Naive thymus-derived CD4-positive, alpha-beta T cell (primary cell): ENCODE data around the gene SH3RF3. TPM values are rescaled to one million over a fixed set of nuclear protein-coding genes. Genes with fewer than 3 reads are reported as not detected.

ENCODE experiments used
- ATAC-seq: fragments of 150-1000 bp; cut with Tn5 transposase; 2 replicates; pipeline ENCODE4 v1.10.0; 2021; ENCODE audit warnings: mild to moderate bottlenecking, moderate library complexity
- CTCF ChIA-PET: fragments of 350-600 bp; sonication (Branson Sonifier 250); formaldehyde crosslinking; loops from one replicate; lab custom pipeline; 2021; ENCODE audit warnings: antibody characterized with exemption; lab: Charles Lee
- POLR2A ChIA-PET: fragments of 350-600 bp; sonication (Branson Sonifier 250); formaldehyde crosslinking; loops from one replicate; lab custom pipeline; 2021; ENCODE audit warnings: antibody characterized with exemption, inconsistent platforms; lab: Charles Lee
- DNase-seq, 9 donors: peaks; one replicate each; pipeline versions ENCODE4 v3.0.0 to v3.0.0-alpha.2; 2020 to 2022; ENCODE audit warnings: mixed read lengths in 1 of 9
- H3K27ac ChIP-seq: one replicate; pipeline ENCODE4 v1.7.0; 2013; ENCODE audit warnings: mild to moderate bottlenecking, low read depth, low read length, moderate library complexity
- H3K27me3 ChIP-seq, 2 donors: one replicate each; pipeline ENCODE4 v1.7.0; 2013; ENCODE audit warnings: low read length in 2 of 2, mild to moderate bottlenecking in 2 of 2, moderate library complexity in 2 of 2; ENCODE audit not compliant: control insufficient read depth in 2 of 2, insufficient read depth in 2 of 2
- H3K36me3 ChIP-seq, 3 experiments: 1 replicate in 2 of 3; 2 replicates in 1 of 3; pipeline ENCODE4 v1.7.0; 2013; ENCODE audit warnings: low read length in 3 of 3, mild to moderate bottlenecking in 3 of 3, moderate library complexity in 1 of 3; ENCODE audit not compliant: insufficient read depth in 3 of 3, control insufficient read depth in 2 of 3
- H3K4me1 ChIP-seq, 2 donors: one replicate each; pipeline ENCODE4 v1.7.0; 2013; ENCODE audit warnings: low read length in 2 of 2, mild to moderate bottlenecking in 2 of 2, moderate library complexity in 1 of 2; ENCODE audit not compliant: control insufficient read depth in 2 of 2, insufficient read depth in 2 of 2
- H3K4me3 ChIP-seq: 2 replicates; pipeline ENCODE4 v1.7.0; 2013; ENCODE audit warnings: mild to moderate bottlenecking, low read length
- H3K9me3 ChIP-seq, 3 experiments: 1 replicate in 2 of 3; 2 replicates in 1 of 3; pipeline ENCODE4 v1.7.0; 2013; ENCODE audit warnings: low read length in 3 of 3; ENCODE audit not compliant: control insufficient read depth in 2 of 3
- H3K27ac Mint-ChIP-seq, 9 donors: one replicate each; pipeline ENCODE4 v1.8.0; 2020 to 2022; ENCODE audit warnings: mixed read lengths in 9 of 9, mild to moderate bottlenecking in 8 of 9, moderate library complexity in 5 of 9, inconsistent platforms in 2 of 9
- H3K27me3 Mint-ChIP-seq, 5 donors: one replicate each; pipeline ENCODE4 v1.8.0; 2021 to 2022; ENCODE audit warnings: mixed read lengths in 5 of 5, mild to moderate bottlenecking in 1 of 5
- H3K36me3 Mint-ChIP-seq, 5 donors: one replicate each; pipeline ENCODE4 v1.8.0; 2020 to 2022; ENCODE audit warnings: mixed read lengths in 5 of 5, mild to moderate bottlenecking in 3 of 5, inconsistent platforms in 1 of 5
- H3K4me1 Mint-ChIP-seq, 7 donors: one replicate each; pipeline ENCODE4 v1.8.0; 2020 to 2022; ENCODE audit warnings: mixed read lengths in 7 of 7, mild to moderate bottlenecking in 3 of 7, inconsistent platforms in 1 of 7
- H3K4me3 Mint-ChIP-seq, 10 donors: one replicate each; pipeline ENCODE4 v1.8.0; 2020 to 2022; ENCODE audit warnings: mild to moderate bottlenecking in 10 of 10, mixed read lengths in 10 of 10, moderate library complexity in 6 of 10, inconsistent platforms in 2 of 10
- H3K9me3 Mint-ChIP-seq, 11 donors: one replicate each; pipeline ENCODE4 v1.8.0; 2020 to 2022; ENCODE audit warnings: mixed read lengths in 11 of 11, mild to moderate bottlenecking in 4 of 11, inconsistent platforms in 1 of 11, moderate library complexity in 1 of 11
- intact Hi-C, 2 donors: fragments of 100-400 bp; cut with micrococcal nuclease; formaldehyde crosslinking; loops; one replicate each; pipeline ENCODE4 v1.15.1; 2023
- polyA plus RNA-seq, 2 donors: library from polyadenylated mRNA; unstranded; fragments of 300-500 nt; fragmentation: Illumina TruSeq; gene quantifications; one replicate each; pipeline ENCODE4 v1.2.3, GENCODE V29; 2021
- total RNA-seq, 6 experiments: library from RNA in 5 of 6; stranded (reverse) in 5 of 6; gene quantifications; 1 replicate in 5 of 6; 2 replicates in 1 of 6; pipeline ENCODE4 v1.2.3 and lab custom pipeline; 2021 to 2026

SH3RF3 gene
- total and polyA plus RNA-seq, 7 experiments from 2014 or later = 0.19 to 11.5 (median 4.8) TPM

DNA sequence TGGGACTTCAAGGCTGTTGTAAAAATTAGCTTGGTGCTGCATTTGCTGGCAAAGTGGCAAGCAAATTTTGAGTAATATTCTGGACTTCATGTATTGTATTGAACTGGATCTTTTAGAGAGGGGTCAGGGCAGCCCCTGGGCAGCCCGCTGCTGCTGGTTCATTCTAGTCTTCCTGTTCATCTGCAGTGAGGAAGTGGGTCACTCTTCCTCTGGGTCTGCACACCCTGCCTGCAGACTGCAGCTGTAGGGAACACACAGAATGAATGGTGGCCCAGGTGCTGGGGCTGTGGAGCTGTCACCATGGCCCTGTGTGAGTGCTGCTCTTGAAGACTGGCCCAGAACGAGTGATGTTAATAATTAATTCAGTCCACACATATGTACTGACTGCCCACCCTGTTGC is 9.4 kb downstream of the SH3RF3 start:
- DNase-seq = no peak
- ChIA-PET CTCF (interaction anchor here (0.6 to 0.9 kb wide), 2 partner anchors 283 to 371 kb away, joined by 3 to 4 read pairs; no protein-coding TSS in a partner anchor), POLR2A (interaction anchor here (1.6 kb wide), 1 partner anchor 10 kb away, joined by 5 read pairs; the partner anchor contains the start of gene SH3RF3)
- H3K36me3 Mint-ChIP-seq = no peaks in the 10 kb centered on the region
- H3K27me3 Mint-ChIP-seq = peaks cover 0 to 73% (median 0%) of the 10 kb centered on the region in 5 donors
- no peak overlapping the region for H3K27ac ChIP-seq
- no peaks in the 10 kb centered on the region for H3K9me3 ChIP-seq
- H3K27ac Mint-ChIP-seq = peak overlapping the region in 4 of 9 donors; percentile 19 to 62 (median 38)
- peaks cover 15 to 75% (median 63%) of the 10 kb centered on the region in 7 donors for H3K4me1 Mint-ChIP-seq
- no peaks in the 10 kb centered on the region for H3K36me3 ChIP-seq
- H3K4me3 ChIP-seq = no peak overlapping the region
- H3K4me3 Mint-ChIP-seq = no peak overlapping the region
- no peaks in the 10 kb centered on the region for H3K9me3 Mint-ChIP-seq
- no peaks in the 10 kb centered on the region for H3K27me3 ChIP-seq
- no peak for ATAC-seq
- intact Hi-C loops = no loop called here
- peaks cover 4 to 11% of the 10 kb centered on the region in 2 donors for H3K4me1 ChIP-seq

DNA sequence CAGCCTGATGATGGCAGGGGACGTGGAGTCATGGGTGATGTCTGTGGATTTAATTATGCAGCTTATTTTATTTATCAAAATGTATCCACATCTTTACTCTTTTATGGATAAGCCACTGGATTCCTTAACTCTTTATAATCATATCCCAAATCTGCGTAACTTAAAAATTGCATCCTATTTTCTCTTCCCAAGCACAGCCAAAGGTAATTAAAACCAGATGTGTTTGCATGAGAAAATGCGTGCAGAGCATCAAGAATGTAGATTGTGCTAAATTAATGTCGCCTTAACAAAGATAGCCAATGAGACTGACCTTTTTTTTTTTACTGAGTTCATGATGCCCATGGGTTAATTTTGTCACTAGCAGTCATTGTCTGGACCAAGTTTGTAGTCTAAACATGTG is 10.0 kb downstream of the SH3RF3 start:
- Histone ChIP-seq H3K36me3 (no peaks in the 10 kb centered on the region), H3K4me3 (no peak overlapping the region), H3K27me3 (no peaks in the 10 kb centered on the region), H3K27ac (no peak overlapping the region), H3K4me1 (peaks cover 6 to 16% of the 10 kb centered on the region in 2 donors), H3K9me3 (no peaks in the 10 kb centered on the region)
- ATAC-seq (no peak), DNase-seq (no peak)
- H3K36me3 Mint-ChIP-seq = no peaks in the 10 kb centered on the region
- POLR2A ChIA-PET = interaction anchor here (1.1 kb wide), 1 partner anchor 214 kb away, joined by 3 read pairs; no protein-coding TSS in a partner anchor
- H3K4me1 Mint-ChIP-seq = peaks cover 18 to 75% (median 63%) of the 10 kb centered on the region in 7 donors
- peaks cover 0 to 67% (median 0%) of the 10 kb centered on the region in 5 donors for H3K27me3 Mint-ChIP-seq
- intact Hi-C loops = no loop called here
- peak overlapping the region in 1 of 9 donors; percentile 19 for H3K27ac Mint-ChIP-seq
- CTCF ChIA-PET = interaction anchor here (0.9 kb wide), 1 partner anchor 371 kb away, joined by 3 read pairs; no protein-coding TSS in a partner anchor
- no peaks in the 10 kb centered on the region for H3K9me3 Mint-ChIP-seq
- H3K4me3 Mint-ChIP-seq = no peak overlapping the region

GRCh38 chr2:109139865-109140396 is 10.9 kb downstream of the SH3RF3 start:
- Mint-ChIP-seq H3K4me1 (peaks cover 22 to 75% (median 63%) of the 10 kb centered on the region in 7 donors), H3K27ac (peak overlapping the region in 1 of 9 donors; percentile 43), H3K4me3 (no peak overlapping the region), H3K36me3 (no peaks in the 10 kb centered on the region), H3K27me3 (peaks cover 0 to 59% (median 0%) of the 10 kb centered on the region in 5 donors), H3K9me3 (no peaks in the 10 kb centered on the region)
- no peak overlapping the region for H3K4me3 ChIP-seq
- no peak for ATAC-seq
- H3K9me3 ChIP-seq = no peaks in the 10 kb centered on the region
- POLR2A ChIA-PET = interaction anchor here (0.6 to 1.1 kb wide), 3 partner anchors 21 to 213 kb away, joined by 3 read pairs; no protein-coding TSS in a partner anchor
- H3K4me1 ChIP-seq = peaks cover 13 to 18% of the 10 kb centered on the region in 2 donors
- CTCF ChIA-PET = interaction anchor here (0.6 to 1.5 kb wide), 3 partner anchors 9 to 296 kb away, joined by 3 to 9 read pairs (median 6); no protein-coding TSS in a partner anchor
- no peak for DNase-seq
- H3K36me3 ChIP-seq = no peaks in the 10 kb centered on the region
- intact Hi-C loops = loop anchor here in 1 of 2 donors (5.0 to 10.0 kb wide), 3 partner anchors 108 to 215 kb away; no protein-coding TSS in a partner anchor
- H3K27me3 ChIP-seq = no peaks in the 10 kb centered on the region
- no peak overlapping the region for H3K27ac ChIP-seq

DNA sequence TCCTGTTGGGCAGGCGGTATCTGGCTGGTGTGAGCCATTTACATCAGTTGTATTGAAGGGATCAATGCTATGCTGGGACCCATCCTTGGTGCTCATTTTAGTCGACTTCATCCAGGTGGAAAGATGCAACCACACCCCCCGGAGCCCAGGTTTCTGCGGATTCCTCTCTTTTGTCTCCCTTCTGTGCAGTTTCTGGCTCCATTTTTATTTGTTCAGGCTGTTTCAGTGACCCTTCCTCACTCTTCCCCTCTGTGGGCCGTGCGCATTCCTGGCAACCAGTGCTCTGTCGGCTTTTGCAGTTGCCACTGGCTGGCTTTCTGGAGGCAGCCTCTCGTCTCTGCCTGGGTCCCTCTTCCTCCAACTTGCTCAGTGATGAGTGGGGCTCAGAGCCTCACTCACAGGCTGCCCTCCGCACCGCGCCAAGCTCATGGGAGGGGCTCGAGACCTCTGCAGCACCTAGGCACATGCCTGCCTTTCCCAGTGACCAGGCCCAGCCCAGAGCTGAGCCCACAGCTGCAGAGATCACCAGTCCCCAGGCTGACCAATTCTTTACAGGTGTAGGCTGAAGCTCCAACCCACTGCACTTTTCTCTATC is 12.1 kb downstream of the SH3RF3 start:
- no peaks in the 10 kb centered on the region for H3K9me3 Mint-ChIP-seq
- Histone ChIP-seq H3K9me3 (no peaks in the 10 kb centered on the region), H3K36me3 (no peaks in the 10 kb centered on the region), H3K4me3 (no peak overlapping the region), H3K27me3 (no peaks in the 10 kb centered on the region), H3K4me1 (peaks cover 13 to 23% of the 10 kb centered on the region in 2 donors), H3K27ac (no peak overlapping the region)
- peaks cover 0 to 52% (median 0%) of the 10 kb centered on the region in 5 donors for H3K27me3 Mint-ChIP-seq
- CTCF ChIA-PET = interaction anchor here (1.5 kb wide), 1 partner anchor 10 kb away, joined by 9 read pairs; no protein-coding TSS in a partner anchor
- H3K27ac Mint-ChIP-seq = peak overlapping the region in 2 of 9 donors; percentile 59 to 69
- intact Hi-C loops = loop anchor here in 1 of 2 donors (5.0 to 10.0 kb wide), 3 partner anchors 109 to 216 kb away; no protein-coding TSS in a partner anchor
- POLR2A ChIA-PET = no interaction called here
- DNase-seq = no peak
- peaks cover 20 to 71% (median 63%) of the 10 kb centered on the region in 7 donors for H3K4me1 Mint-ChIP-seq
- ATAC-seq = no peak
- no peaks in the 10 kb centered on the region for H3K36me3 Mint-ChIP-seq
- no peak overlapping the region for H3K4me3 Mint-ChIP-seq

DNA sequence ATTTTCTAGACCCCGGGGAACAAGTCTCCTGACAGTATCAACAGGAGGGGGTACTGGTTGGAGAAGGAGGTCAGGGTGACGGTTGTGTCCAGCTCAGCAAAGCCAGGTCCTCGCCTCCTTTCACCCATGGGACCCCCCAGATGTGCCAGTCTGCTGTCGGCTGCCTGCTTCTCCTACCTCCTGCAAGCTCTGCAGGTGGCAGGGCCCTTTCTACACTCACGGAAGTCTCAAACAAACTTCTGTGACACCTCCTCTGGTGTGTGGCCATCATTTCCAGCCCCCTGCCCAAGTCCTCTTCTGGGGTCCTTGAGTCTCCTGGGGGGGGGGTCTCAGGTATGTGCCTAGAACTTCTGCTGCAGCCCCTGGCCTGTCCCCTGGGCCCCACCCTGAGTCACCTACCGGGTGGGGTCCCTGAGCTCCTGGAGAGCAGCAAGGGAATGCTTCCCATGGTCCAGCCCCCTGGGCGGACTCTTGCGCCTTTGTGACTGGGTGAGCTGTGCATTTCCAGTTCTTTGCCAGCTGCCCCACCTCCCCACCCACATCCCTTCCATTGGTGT is 12.8 kb downstream of the SH3RF3 start:
- ChIA-PET POLR2A (no interaction called here), CTCF (interaction anchor here (0.9 kb wide), 1 partner anchor 11 kb away, joined by 3 read pairs; no protein-coding TSS in a partner anchor)
- Mint-ChIP-seq H3K27me3 (peaks cover 0 to 48% (median 0%) of the 10 kb centered on the region in 5 donors), H3K27ac (peak overlapping the region in 2 of 9 donors; percentile 44 to 69), H3K9me3 (no peaks in the 10 kb centered on the region), H3K36me3 (no peaks in the 10 kb centered on the region), H3K4me1 (peaks cover 20 to 65% (median 57%) of the 10 kb centered on the region in 7 donors), H3K4me3 (peak overlapping the region in 1 of 10 donors; percentile 29)
- Histone ChIP-seq H3K36me3 (no peaks in the 10 kb centered on the region), H3K4me3 (no peak overlapping the region), H3K27ac (no peak overlapping the region), H3K27me3 (no peaks in the 10 kb centered on the region), H3K4me1 (peaks cover 13 to 23% of the 10 kb centered on the region in 2 donors), H3K9me3 (no peaks in the 10 kb centered on the region)
- intact Hi-C loops = loop anchor here in 1 of 2 donors (5.0 to 10.0 kb wide), 3 partner anchors 110 to 217 kb away; no protein-coding TSS in a partner anchor
- DNase-seq (no peak), ATAC-seq (no peak)
